TTC549 (cell line): Measurements from ENCODE around the gene LIN54.
A peak's percentile ranks its signal among the peaks of the same experiment; 100 is the strongest.
"Not testable (repeated sequence)": the region's sequence is repeated elsewhere in the genome, so short reads cannot be mapped to it uniquely, and the experiment has no call there.

Experiments
- FAIRE-seq: peaks from 2 replicates; lab custom pipeline; 2012; peaks lifted over from hg19 to GRCh38; lab: Jason Lieb, UNC

Gene LIN54

DNA sequence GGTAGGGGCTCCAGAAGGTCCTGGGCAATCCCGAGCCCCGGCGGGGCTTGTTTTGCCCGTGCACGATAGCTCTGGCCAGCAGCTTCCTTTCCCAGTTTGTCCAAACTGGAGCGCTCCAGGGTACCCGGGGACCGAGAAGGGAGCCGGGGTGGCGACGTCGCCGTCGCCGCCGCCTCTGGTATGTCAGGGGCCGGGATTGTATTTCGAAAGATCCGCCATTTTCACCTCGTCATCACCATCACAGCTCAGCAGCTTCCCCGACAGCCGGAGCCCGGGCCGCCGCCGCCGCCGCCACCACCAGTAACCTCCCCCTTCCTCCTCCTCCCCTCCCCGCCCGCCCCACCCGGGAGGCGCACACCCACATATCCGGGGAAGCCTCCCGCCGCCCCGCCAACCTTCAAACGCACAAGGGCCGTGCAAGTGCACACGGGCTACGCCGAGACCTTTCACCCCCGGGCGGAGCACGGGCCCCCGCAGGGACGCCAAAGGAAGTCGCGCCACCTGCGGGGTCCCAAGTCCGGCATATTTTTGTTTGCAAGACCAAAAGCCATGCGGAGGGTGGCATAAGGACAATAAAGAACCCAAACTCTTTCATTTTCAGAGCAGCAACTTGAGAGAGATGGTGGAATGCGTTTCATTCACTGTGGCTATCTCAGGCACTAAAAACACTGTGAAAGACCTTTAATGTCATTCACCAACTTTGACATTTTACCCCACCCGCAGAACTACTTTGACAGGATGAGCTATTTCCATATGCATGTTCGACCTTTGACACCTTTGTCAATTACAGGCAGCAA lies at the start of gene LIN54:
LIN54 (minus strand) TSS at position 302 of the 797 bp plus-strand sequence. CDS start 25,979 bp downstream, outside the sequence.
- no peak for FAIRE-seq

GRCh38 chr4:83054928-83055327 lies 44.3 kb upstream of the LIN54 start:
- no peak for FAIRE-seq

- not testable (repeated sequence) for FAIRE-seq
Measured at GRCh38 chr4:83048781-83049180, 38.2 kb upstream of the LIN54 start.

- FAIRE-seq: no peak
Measured at GRCh38 chr4:83046693-83047473, 36.3 kb upstream of the LIN54 start.

DNA sequence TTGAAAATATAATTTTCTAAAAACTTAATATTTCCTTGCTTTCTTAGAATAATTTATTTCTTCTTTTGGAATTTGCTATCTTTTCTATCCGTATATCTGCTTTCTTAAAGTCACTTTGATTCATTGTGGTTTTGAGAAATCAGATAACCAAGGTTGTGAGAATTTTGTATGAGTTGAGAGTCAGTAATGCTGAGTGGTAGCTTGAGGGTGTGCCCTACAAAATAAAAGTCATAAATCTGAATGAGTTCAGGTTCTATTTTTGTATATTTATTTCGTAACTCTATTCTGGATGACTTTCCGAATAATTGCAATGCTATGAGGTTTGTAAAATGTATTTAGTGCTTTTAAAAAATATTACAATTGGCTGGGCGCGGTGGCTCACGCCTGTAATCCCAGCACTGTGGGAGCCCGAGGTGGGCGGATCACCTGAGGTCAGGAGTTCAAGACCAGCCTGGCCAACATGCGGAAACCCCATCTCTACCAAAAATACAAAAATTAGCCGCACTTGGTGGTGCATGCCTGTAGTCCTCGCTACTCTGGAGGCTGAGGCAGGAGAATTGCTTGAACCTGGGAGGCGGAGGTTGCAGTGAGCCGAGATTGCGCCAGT lies 33.3 kb upstream of the LIN54 start:
- no peak for FAIRE-seq

DNA sequence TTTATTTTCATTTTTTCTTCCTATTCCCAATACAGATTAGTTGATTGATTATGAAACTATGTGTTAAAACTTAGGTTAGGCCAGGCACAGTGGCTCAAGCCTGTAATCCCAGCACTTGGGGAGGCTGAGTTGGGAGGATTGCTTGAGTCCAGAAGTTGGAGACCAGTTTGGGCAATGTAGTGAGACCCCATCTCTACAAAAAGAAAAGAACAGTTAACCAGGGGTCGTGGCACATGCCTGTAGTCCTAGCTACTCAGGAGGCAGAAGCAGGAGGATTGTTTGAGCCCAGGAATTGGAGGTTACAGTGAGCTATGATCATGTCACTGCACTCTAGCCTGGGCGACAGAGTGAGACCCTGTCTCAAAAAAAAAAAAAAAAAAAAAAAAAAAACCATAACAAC lies 32.5 kb upstream of the LIN54 start:
- not testable (repeated sequence) for FAIRE-seq

DNA sequence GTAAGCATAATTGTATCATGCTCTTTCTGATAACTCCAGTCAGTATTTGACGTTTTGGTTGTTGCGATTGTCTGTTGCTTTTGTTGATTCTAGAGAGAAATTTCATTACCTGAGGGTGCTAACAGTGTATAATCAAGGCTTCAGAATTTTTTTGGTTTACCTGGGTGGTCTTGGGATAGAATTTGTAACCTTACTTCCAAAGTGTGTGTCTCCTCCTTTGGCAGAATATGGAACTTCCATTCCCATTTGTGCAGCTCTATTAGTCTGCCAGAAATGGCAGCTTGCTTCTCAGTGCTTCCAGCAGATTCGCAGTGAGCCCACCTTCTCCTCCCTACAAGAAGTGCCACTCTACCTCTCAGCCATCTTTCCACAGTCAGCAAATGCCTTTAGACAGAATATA lies 29.6 kb upstream of the LIN54 start:
- no peak for FAIRE-seq

GRCh38 chr4:83036991-83037665 lies 26.5 kb upstream of the LIN54 start:
- FAIRE-seq: no peak

GRCh38 chr4:83034630-83035494 lies 24.2 kb upstream of the LIN54 start, which contains the start of gene COPS4:
COPS4 (plus strand) TSS chr4:83035183; CDS start chr4:83035225, 42 bp downstream.
- FAIRE-seq: peak; percentile 98

DNA sequence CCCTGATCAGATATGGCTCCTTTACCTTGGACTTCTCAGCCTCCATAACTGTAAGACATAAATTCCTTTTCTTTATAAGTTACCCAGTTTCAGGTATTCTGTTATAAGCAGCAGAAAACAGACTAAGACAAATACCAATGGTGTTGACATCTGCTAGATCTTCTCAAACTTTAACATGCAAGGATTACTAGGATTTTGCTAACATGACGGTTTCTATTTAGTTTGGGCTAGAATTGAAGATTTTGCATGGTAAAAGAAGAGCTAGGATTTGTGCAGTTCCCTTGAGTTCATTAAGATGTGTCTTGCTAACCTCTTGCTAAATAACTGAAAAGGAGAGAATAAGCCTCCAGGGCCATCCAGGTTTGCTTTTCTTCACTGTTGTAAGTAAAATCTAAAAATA lies 19.1 kb upstream of the LIN54 start:
- FAIRE-seq: no peak

DNA sequence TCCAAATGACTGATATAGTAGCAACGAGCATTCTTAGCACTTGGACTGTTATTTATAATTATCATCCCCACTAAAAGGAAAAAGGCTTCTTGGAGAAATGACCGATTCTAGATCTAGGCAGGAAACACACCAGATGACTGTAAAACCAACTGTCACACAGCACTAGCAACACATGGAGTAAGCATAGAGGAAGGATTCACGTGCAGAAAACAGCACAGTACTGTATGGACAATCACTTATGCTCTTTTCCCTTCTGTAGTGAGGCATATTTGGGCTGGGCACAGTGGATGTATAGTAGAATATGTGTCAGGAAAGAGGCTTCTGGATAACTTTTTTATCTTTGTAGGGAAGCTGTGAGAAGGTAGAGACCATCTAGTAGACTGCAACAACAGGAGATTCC lies 18.4 kb upstream of the LIN54 start:
- FAIRE-seq: no peak

DNA sequence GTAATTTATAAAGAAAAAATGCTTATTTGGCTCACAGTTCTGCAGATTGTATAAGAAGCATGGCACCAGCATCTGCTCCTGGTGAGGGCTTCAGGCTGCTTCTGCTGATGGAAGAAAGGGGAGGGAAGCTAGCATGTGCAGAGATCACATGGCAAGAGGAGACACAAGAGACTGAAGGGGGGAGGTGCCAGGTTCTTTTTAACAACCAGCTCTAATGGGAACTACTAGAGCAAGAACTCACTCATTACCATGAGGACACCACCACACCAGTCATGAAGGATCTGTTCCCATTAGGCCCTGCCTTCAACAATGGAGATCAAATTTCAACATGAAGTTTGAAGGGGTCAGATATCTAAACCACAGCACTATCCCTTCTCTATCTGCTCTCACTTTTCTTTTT lies 14.9 kb upstream of the LIN54 start:
- FAIRE-seq: no peak

DNA sequence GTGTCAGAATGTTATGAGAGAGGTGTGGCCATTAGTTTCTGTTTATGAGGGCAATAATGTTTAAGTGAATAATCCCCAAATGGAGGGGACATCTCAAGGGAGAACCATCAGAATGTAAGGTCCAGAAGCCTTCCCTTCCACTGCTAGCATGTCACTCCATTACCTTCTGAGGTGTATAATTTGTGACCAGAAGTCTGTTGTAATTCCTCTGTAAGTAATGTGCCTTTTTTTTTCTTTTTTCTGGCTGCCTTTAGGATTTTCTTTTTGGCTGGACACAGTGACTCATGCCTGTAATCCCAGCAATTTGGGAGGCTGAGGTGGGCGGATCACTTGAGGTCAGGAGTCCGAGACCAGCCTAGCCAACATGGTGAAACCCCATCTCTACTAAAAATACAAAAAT lies 13.6 kb upstream of the LIN54 start:
- no peak for FAIRE-seq

- FAIRE-seq: not testable (repeated sequence)
Measured at GRCh38 chr4:83023599-83023998, 13.0 kb upstream of the LIN54 start.

GRCh38 chr4:83022724-83023450 lies 12.3 kb upstream of the LIN54 start:
- no peak for FAIRE-seq

- no peak for FAIRE-seq
Measured at GRCh38 chr4:83019794-83020494, 9.3 kb upstream of the LIN54 start.

DNA sequence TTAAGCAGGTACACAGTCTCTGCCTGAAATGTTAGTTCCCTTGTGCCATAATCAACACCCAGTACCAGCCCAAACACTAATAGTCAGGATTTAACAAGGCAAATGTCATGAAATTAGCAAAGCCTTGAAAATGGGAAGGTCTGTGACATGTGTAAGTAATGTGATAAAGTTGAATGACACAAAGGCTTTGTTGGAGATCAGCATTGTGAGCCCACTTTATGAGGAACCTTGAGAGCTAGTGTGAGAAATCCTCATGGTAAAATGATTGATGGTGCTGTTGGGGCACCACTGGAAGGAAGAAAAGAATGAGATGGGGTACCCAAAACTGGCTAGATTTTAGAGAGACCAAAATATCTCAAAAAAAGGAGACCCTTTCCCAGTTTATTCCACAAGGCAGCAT lies 3.3 kb upstream of the LIN54 start:
- no peak for FAIRE-seq

- FAIRE-seq: no peak
Measured at GRCh38 chr4:83013420-83013867, 2.8 kb upstream of the LIN54 start.

DNA sequence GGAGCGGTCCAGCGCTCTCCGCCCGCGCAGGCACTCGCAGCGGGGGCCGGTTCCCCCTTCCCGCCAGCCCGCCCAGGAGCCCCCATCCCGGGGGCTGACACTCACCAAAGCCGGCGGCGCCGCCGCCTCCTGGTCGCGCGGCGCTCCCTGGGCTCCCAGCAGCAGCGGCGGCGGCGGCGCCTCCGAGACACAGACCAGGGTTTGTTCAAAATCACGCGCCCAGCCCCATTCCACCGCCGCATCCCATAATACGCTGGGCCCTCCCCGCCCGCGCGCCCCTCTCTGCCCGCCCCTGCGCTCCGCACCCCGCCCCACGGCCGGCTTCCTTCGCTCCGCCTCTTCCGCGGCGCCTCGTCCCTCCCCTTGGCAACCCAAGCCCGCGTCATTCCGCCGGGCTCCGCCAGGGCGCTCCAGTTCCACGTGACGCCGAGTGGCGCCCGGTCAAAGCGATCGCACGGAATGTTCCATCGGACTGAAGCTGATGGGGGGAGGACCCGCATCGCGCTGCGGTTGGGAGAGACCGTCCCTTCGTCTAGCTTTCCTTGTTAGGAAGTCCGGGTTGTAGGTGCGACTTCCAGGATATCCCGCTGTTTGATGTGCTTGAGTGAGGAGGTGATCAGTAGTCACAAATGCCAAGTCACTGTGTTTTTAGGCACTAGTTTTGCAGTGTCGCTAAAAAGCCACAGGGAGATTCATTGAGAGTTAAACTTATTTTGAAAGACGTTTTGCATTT lies 2.2 kb upstream of the LIN54 start:
- FAIRE-seq: peak; percentile 58
